ENCODE data around the gene AGAP1.

GRCh38 chr2:235569837-235570236 lies 76.0 kb downstream of the AGAP1 start:
- TF ChIP-seq POLR2A (IDR thresholded peaks at IDR 0.05) (no peak), CTCF (IDR thresholded peaks at IDR 0.05) (no peak)

All from right lobe of liver (tissue), 4 donors.